ENCODE results near the gene TAGLN.

DNA sequence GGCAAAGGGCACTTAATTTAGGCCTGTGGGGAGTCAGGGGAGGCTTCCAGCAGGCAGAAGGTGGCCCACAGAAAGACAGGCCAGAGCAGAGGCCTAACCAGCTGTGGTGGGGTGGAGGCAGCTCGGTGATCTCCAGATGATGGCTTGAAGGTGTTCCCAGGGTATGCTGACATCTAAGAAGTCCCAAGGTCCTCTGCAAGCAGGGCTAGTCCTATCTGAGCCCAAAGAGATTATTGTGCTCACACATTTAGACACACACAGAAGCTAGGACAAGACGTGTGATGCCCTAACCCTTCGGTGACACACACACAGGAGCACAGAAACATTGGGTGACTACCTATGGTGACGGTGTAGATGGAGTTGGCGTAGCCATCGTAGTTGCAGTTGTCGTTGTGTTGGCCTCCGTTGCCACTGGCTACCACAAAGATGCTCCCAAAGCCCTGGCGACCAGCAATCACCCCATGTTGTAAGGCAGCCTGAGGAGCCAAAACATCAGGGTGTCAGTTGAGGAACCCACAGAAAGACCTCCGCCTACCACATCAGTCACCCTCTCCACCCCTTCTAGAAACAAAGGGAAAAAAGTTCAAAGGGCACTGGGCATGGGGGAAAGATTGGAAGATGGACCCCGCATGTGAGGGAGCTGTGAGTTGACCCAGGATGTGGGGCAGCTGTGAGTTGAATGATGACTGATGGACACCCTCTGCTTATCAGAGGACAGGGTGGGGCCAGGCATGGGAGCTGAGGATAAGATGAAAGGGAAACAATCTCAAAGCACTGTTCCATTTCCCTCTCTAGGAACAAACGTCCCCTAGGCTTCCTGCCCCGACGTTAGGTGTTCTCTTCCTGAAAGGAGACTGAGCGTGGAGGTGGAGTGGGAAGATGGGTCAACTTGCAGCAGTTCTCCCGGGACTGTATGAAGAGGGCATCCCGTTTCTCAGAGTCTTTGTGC lies 24.8 kb downstream of the TAGLN start:
- no peak for TF ChIP-seq EZH2phosphoT487 (IDR thresholded peaks at IDR 0.05; ENCODE audit: low read length)
- TF ChIP-seq, protein P1, sequence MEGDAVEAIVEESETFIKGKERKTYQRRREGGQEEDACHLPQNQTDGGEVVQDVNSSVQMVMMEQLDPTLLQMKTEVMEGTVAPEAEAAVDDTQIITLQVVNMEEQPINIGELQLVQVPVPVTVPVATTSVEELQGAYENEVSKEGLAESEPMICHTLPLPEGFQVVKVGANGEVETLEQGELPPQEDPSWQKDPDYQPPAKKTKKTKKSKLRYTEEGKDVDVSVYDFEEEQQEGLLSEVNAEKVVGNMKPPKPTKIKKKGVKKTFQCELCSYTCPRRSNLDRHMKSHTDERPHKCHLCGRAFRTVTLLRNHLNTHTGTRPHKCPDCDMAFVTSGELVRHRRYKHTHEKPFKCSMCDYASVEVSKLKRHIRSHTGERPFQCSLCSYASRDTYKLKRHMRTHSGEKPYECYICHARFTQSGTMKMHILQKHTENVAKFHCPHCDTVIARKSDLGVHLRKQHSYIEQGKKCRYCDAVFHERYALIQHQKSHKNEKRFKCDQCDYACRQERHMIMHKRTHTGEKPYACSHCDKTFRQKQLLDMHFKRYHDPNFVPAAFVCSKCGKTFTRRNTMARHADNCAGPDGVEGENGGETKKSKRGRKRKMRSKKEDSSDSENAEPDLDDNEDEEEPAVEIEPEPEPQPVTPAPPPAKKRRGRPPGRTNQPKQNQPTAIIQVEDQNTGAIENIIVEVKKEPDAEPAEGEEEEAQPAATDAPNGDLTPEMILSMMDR (IDR thresholded peaks at IDR 0.05; ENCODE audit: low read length): no peak
- no peak for TF ChIP-seq EZH2 (optimal IDR thresholded peaks at IDR 0.05; ENCODE audit: low read depth, low read length)

Measured in MM.1S (cell line).